BJ (cell line): ENCODE data around the gene SBF1. TPM values are rescaled to one million over a fixed set of nuclear protein-coding genes. Genes with fewer than 3 reads are reported as not detected.

Experiments used
- CTCF ChIA-PET: fragments of 350-600 bp; formaldehyde crosslinking; extraction: SDS; loops from one replicate; lab custom pipeline; 2021; ENCODE audit warnings: antibody characterized with exemption, inconsistent platforms; lab: Yijun Ruan, JAX
- POLR2A ChIA-PET: fragments of 300-600 bp; sonication (Branson Sonifier 250); formaldehyde crosslinking; extraction: SDS; loops from one replicate; lab custom pipeline; 2021; ENCODE audit warnings: antibody characterized with exemption; lab: Charles Lee
- DNase-seq: peaks from one replicate; pipeline ENCODE4 v3.0.0-alpha.2; 2011; ENCODE audit warnings: low read depth
- H3K27me3 ChIP-seq: 2 replicates; pipeline ENCODE4 v1.6.0; 2011; ENCODE audit warnings: low read length; ENCODE audit not compliant: control insufficient read depth, insufficient read depth
- H3K36me3 ChIP-seq: 2 replicates; pipeline ENCODE4 v1.5.1; 2011; ENCODE audit warnings: low read length; ENCODE audit not compliant: control insufficient read depth, insufficient read depth
- H3K4me3 ChIP-seq: 2 replicates; pipeline ENCODE4 v1.5.1; 2011; ENCODE audit warnings: low read depth, mild to moderate bottlenecking, control low read depth, low read length
- CTCF ChIP-seq: IDR thresholded peaks from 2 replicates; pipeline ENCODE4 v1.5.1; 2011; ENCODE audit warnings: low read depth, mild to moderate bottlenecking, control low read depth, inconsistent platforms, low read length, moderate library complexity; ENCODE audit not compliant: insufficient read depth
- polyA plus RNA-seq: library from polyadenylated mRNA; depleted of rRNA; stranded (reverse); fragments of >200 nt; gene quantifications from 2 replicates; pipeline ENCODE4 v1.2.3, GENCODE V29; 2011

The SBF1 gene
- polyA plus RNA-seq, 1 experiment: 34.7 TPM

- POLR2A ChIA-PET: no interaction called here
- peaks cover 6% of the 10 kb centered on the region; the same call in 1 of the 2 replicates for H3K36me3 ChIP-seq
- no peak for DNase-seq
- H3K4me3 ChIP-seq: no peak overlapping the region
- no peaks in the 10 kb centered on the region for H3K27me3 ChIP-seq
- CTCF ChIA-PET: interaction anchor here (0.8 kb wide), 1 partner anchor 22 kb away, joined by 3 read pairs; no protein-coding TSS in a partner anchor
- no peak for TF ChIP-seq CTCF
Observed at GRCh38 chr22:50406416-50407170, 68.2 kb downstream of the SBF1 start.

GRCh38 chr22:50403701-50404101 lies 71.1 kb downstream of the SBF1 start:
- Histone ChIP-seq H3K27me3 (no peaks in the 10 kb centered on the region), H3K36me3 (peaks cover 8% of the 10 kb centered on the region; the same call in 1 of the 2 replicates), H3K4me3 (no peak overlapping the region)
- DNase-seq: no peak
- ChIA-PET CTCF (no interaction called here), POLR2A (interaction anchor here (0.6 kb wide), 1 partner anchor 18 kb away, joined by 14 read pairs; no protein-coding TSS in a partner anchor)
- no peak for TF ChIP-seq CTCF

- Histone ChIP-seq H3K36me3 (peaks cover 3% of the 10 kb centered on the region; the same call in 1 of the 2 replicates), H3K27me3 (no peaks in the 10 kb centered on the region), H3K4me3 (no peak overlapping the region)
- no peak for TF ChIP-seq CTCF
- ChIA-PET CTCF (no interaction called here), POLR2A (interaction anchor here (0.7 kb wide), 1 partner anchor 76 kb away, joined by 3 read pairs; no protein-coding TSS in a partner anchor)
- DNase-seq: no peak
Observed at GRCh38 chr22:50401907-50402306, 72.9 kb downstream of the SBF1 start.

- ChIA-PET POLR2A (no interaction called here), CTCF (interaction anchor here (1.3 kb wide), 1 partner anchor 27 kb away, joined by 3 read pairs; no protein-coding TSS in a partner anchor)
- no peak overlapping the region for H3K4me3 ChIP-seq
Observed at GRCh38 chr22:50400931-50401330, 73.9 kb downstream of the SBF1 start.

More at GRCh38 chr22:50400931-50401330, 73.9 kb downstream of the SBF1 start:
- no peak for TF ChIP-seq CTCF
- no peak for DNase-seq
- Histone ChIP-seq H3K27me3 (no peaks in the 10 kb centered on the region), H3K36me3 (peaks cover 3% of the 10 kb centered on the region; the same call in 1 of the 2 replicates)
